HL-60 (cell line): ENCODE measurements around the gene TMEM154.
A peak's percentile ranks its signal among the peaks of the same experiment; 100 is the strongest.
"Not testable (repeated sequence)": the region's sequence is repeated elsewhere in the genome, so short reads cannot be mapped to it uniquely, and the experiment has no call there.

Source experiments
- DNase-seq, 2 experiments: peaks; one replicate each; pipeline ENCODE4 v3.0.0-alpha.2; 2010 to 2020; ENCODE audit warnings: low read depth in 1 of 2, low spot score in 1 of 2
- H3K27ac ChIP-seq: fragments of 250-450 bp; sonication (Bioruptor Pico); replicated peaks from 2 replicates; pipeline ENCODE4 v1.5.1; 2020; ENCODE audit warnings: mild to moderate bottlenecking, moderate library complexity
- H3K27me3 ChIP-seq: fragments of 250-450 bp; sonication (Bioruptor Pico); 2 replicates; pipeline ENCODE4 v1.5.1; 2021; ENCODE audit warnings: mild to moderate bottlenecking, moderate library complexity; ENCODE audit not compliant: insufficient read depth, poor library complexity, severe bottlenecking
- H3K4me3 ChIP-seq: replicated peaks from 2 replicates; pipeline ENCODE4 v1.5.1; 2011; ENCODE audit warnings: mild to moderate bottlenecking, control low read depth, low read length; ENCODE audit not compliant: insufficient read depth
- CTCF ChIP-seq: IDR thresholded peaks from one replicate; pipeline ENCODE4 v1.5.1; 2011; ENCODE audit warnings: low read length, control low read depth, inconsistent platforms; ENCODE audit not compliant: insufficient read depth
- GABPA ChIP-seq: IDR thresholded peaks from 2 replicates; pipeline ENCODE4 v1.6.1; 2012; ENCODE audit warnings: low read depth
- POLR2AphosphoS5 ChIP-seq: IDR thresholded peaks from 2 replicates; pipeline ENCODE4 v1.6.1; 2012; ENCODE audit warnings: low read depth
- SPI1 ChIP-seq: IDR thresholded peaks from 2 replicates; pipeline ENCODE4 v1.6.1; 2012; ENCODE audit warnings: low read depth, mild to moderate bottlenecking, borderline replicate concordance
- TF ChIP-seq, protein P1 (sequence below): IDR thresholded peaks from 2 replicates; pipeline ENCODE4 v1.6.1; 2012; ENCODE audit warnings: low read depth; ENCODE audit not compliant: insufficient replicate concordance

Gene TMEM154

DNA sequence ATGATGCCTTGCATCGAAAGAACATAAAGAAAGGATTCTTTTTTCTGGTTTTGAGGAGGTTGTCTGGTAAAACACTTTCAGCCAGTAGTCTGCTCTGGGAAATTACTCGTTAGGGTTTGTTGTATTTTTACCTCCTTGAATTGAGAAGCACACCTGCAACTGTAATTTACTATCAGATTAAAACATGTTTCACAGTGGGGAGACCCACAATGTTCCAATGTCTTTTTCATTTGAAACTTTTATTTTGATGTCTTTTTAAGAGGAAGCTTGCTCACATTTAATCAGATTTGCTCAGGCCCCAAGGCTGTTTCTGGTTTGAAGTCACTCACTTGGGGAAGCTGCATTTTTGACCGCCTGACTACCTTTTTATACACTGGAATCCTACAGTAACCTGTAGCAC, 12.0 kb downstream of the TMEM154 start:
- TF ChIP-seq, protein P1, sequence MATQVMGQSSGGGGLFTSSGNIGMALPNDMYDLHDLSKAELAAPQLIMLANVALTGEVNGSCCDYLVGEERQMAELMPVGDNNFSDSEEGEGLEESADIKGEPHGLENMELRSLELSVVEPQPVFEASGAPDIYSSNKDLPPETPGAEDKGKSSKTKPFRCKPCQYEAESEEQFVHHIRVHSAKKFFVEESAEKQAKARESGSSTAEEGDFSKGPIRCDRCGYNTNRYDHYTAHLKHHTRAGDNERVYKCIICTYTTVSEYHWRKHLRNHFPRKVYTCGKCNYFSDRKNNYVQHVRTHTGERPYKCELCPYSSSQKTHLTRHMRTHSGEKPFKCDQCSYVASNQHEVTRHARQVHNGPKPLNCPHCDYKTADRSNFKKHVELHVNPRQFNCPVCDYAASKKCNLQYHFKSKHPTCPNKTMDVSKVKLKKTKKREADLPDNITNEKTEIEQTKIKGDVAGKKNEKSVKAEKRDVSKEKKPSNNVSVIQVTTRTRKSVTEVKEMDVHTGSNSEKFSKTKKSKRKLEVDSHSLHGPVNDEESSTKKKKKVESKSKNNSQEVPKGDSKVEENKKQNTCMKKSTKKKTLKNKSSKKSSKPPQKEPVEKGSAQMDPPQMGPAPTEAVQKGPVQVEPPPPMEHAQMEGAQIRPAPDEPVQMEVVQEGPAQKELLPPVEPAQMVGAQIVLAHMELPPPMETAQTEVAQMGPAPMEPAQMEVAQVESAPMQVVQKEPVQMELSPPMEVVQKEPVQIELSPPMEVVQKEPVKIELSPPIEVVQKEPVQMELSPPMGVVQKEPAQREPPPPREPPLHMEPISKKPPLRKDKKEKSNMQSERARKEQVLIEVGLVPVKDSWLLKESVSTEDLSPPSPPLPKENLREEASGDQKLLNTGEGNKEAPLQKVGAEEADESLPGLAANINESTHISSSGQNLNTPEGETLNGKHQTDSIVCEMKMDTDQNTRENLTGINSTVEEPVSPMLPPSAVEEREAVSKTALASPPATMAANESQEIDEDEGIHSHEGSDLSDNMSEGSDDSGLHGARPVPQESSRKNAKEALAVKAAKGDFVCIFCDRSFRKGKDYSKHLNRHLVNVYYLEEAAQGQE: no peak
- no peak for TF ChIP-seq POLR2AphosphoS5
- TF ChIP-seq GABPA: no peak
- no peak for TF ChIP-seq CTCF
- no peak for TF ChIP-seq SPI1
- no peak for DNase-seq
- Histone ChIP-seq H3K27me3 (no peaks in the 10 kb centered on the region), H3K27ac (no peak overlapping the region), H3K4me3 (no peak overlapping the region)

DNA sequence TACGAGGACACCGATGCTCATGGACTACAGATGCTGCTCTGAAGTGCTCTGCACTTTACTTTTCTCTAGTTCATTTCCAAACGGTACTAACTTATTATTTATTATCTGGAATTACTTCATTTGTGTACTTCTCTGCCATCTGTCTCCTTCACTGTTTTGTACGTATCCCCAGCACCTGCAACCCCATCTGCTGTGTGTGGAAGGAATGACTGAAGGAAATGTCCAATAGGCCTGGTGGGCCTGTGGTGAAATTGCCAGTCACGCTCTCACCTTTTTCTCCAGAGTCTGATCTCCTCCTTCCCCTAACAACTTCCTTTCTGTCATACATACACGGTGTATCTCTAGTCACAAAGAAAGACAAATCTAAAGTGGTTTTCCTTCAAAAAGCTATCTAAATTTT, 12.9 kb downstream of the TMEM154 start:
- Histone ChIP-seq H3K27ac (no peak overlapping the region), H3K27me3 (no peaks in the 10 kb centered on the region), H3K4me3 (no peak overlapping the region)
- DNase-seq: no peak
- TF ChIP-seq GABPA (no peak), POLR2AphosphoS5 (no peak)

- H3K27me3 ChIP-seq: no peaks in the 10 kb centered on the region
- H3K27ac ChIP-seq: no peak overlapping the region
- TF ChIP-seq, protein P1: no peak
- TF ChIP-seq GABPA: no peak
- TF ChIP-seq SPI1: no peak
- TF ChIP-seq POLR2AphosphoS5: no peak
- no peak for TF ChIP-seq CTCF
- H3K4me3 ChIP-seq: no peak overlapping the region
- no peak for DNase-seq
Measured at GRCh38 chr4:152665691-152666395, 14.0 kb downstream of the TMEM154 start.

DNA sequence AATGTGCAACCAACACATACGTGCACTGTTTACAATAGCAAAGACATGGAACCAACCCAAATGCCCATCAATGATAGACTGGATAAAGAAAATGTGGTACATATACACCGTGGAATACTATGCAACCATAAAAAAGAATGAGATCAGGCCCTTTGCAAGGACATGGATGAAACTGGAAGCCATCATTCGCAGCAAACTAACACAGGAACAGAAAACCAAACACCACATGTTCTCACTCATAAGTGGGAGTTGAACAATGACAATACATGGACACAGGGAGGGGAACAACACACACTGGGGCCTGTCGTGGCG, 15.8 kb downstream of the TMEM154 start:
- not testable (repeated sequence) for H3K27me3 ChIP-seq, DNase-seq
- H3K27ac ChIP-seq: peak overlapping the region; percentile 67
- H3K4me3 ChIP-seq: peak overlapping the region; percentile 25; the same call in 1 of the 2 replicates

DNA sequence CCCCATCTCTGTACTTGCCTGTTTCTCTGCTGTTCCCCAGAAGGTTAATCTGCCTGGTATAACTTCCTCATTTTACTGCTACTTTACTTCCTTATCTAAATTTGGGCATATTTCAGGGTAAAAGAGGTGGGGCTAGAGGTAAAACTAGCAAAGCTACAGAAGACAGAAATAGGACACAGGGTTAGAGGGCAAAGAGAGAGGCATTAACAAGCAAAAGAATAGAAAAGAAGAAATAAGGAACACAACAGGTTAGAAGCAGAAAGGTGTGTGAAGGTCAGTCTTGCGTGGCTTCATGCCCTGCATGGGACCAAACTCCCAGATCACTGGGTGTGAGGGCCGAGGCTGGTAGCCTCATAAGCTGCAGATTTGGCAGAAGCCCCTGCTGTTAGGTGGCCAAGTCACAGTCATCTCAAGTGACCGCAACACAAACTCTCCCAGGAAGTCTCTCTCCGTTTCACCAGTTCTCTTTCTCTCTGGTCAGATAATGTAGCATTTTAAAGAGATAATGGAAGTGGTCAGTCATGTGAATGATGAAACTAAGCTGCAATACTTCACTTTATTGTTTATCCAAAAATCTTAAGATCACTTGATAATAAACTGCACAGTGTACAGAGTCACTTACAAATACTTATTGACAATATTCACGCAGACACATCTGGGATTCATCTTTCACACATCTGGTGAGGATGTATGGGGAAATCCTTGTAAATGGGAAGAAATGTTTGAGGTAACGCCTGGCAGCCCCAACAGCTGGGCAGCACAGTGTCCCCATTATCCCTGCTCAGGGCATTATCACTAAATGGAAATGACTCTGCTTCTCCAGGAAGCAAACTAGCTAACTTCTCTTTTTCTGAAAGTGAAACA, 16.4 kb downstream of the TMEM154 start:
- TF ChIP-seq POLR2AphosphoS5 (peak; percentile 58; the same call in 1 of the 2 replicates), CTCF (no peak), SPI1 (peak; percentile 32; the same call in 1 of the 2 replicates)
- no peaks in the 10 kb centered on the region for H3K27me3 ChIP-seq
- DNase-seq: peak; percentile 62 to 63
- H3K4me3 ChIP-seq: peak overlapping the region; percentile 25
- H3K27ac ChIP-seq: peak overlapping the region; percentile 67
